NCI-H2171 (cell line): ENCODE data around the gene KIF25.

Source experiments
- DNase-seq: peaks from one replicate; lab custom pipeline; 2025; lab: John Stamatoyannopoulos, UW

Gene KIF25

DNA sequence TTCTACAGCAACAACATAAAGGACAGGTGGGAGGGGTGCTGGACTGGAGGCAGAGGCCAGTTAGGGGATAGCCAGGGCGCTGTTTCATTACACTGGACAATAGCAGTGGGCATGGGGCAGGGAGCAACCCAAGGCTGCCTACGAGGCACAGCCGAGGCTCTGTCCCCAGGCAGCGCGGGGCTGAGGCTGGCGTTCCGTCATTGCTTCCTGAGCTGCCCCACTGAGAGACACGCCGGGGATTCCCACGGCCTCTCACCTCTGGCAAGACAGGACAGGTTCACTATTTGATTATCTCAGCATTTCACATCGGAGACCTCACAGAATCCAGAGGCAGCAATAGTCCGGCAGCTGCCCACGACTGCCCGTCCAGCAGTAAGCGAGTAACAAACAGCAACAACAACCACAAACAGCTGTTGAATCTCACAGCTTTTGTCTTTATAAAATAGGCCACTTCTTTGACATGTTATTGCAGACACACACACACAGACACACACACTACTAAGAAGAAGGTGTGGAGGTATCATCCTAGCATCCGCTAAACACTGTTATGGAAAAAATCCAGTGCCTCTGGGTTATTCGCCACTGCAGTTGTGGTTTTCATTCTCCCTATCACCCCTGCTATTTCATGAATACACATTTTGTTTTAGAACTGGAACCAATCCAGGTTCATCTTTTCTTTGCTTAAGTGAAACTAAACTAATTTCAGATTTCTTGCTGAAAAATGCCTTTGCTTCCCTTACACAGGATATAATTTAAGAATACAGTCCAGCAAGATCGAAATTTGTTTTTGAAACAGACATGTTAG, 19.5 kb downstream of the KIF25 start:
- DNase-seq = no peak

DNA sequence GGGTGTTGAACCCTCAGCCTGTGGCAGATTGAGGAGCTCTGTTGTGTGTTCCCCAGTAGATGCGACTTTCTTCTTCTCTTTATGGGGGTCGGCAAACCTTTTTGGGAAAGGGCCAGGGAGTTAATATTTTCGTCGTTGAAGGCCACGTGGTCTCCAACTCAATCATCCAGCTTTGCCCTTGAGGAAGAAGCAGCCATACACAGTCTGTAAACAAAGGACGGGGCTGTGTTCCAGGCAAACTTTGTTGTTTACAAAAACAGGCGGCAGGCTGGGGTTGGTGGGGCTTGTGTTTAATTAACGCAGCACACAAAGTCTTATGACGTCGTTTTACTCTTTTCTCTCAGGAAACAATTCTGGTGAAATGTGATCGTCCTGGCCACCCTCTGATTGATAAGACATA, 20.2 kb downstream of the KIF25 start:
- DNase-seq = no peak

DNA sequence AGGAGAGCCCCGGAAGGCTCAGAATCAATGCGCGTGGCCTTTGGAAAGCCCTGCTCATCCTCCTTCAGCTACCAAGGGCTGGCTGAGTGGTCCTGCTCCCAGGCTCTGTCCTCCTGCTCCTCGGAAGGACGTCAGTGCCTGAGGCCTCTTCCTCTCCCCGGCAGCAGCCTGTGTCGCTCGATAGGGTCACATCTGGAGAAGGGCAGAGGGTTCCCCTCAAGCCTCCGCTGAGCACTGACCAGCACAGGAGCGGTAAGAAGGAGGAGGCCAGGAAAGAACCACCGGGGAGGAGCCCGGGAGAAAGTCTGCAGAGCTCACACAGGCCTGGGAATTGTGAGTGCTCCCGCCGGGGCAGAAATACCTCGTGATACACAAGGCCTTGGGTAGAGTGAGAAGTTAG, 21.2 kb downstream of the KIF25 start:
- DNase-seq = no peak

DNA sequence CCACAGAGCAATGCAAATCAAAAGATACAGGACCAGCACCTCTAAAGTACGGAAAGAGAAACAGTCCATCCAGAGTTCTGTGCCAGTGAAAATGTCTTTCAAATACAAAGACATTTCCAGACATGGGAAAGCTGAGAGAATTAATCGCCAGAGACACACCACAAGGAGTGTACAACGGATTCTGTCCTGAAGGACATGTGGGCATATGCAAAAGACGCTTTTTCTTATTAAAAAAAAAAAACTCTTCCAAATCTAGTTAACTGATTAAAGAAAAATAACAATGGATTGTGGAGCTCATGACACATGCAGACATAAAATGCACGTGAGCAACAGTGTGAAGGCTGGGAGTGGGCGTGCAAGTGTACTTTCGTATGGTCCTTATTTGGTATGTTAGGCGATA, 22.8 kb downstream of the KIF25 start:
- DNase-seq = no peak

- DNase-seq = no peak
Observed at GRCh38 chr6:168021581-168021980, 24.1 kb downstream of the KIF25 start.

- no peak for DNase-seq
Observed at GRCh38 chr6:168022488-168023321, 25.2 kb downstream of the KIF25 start.

GRCh38 chr6:168024951-168025510, 27.6 kb downstream of the KIF25 start:
- DNase-seq = no peak

- DNase-seq = no peak
Observed at GRCh38 chr6:168025831-168026710, 28.6 kb downstream of the KIF25 start.

DNA sequence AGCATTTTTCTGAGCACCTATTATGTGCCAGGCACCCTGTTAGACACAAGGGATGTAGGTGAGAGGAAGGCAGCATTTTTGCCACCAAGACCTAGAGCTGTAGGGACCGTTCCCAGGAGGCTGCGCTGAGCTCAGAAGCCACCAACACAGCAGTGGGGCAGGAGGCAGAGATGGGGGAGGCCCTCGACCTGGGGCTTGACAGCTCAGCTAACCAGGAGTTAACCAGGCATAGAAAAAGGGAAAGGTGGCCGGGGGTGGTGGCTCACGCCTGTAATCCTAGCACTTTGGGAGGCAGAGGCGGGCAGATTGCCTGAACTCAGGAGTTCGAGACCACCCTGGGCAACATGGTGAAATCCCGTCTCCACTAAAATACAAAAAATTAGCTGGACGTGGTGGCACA, 29.5 kb downstream of the KIF25 start:
- no peak for DNase-seq

DNA sequence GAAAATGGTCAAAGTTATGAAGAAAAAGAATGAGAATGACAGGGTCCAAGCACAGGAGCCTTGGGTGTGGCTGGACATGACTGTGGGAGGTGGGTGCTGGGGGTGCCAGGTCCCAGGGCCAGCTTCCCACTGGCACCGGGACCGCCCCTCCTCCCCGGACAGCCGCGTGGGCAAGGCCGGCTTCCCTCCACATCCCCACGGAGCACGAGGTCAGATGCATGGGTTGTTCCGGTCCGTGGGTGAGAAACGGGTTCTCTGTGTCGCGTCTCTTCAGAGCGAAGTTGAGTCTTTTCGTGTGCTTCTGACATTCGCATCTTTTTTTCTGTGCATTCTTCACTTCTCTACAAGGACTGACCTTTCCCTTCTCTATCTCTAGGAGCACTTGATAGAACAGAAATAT, 30.1 kb downstream of the KIF25 start:
- no peak for DNase-seq

DNA sequence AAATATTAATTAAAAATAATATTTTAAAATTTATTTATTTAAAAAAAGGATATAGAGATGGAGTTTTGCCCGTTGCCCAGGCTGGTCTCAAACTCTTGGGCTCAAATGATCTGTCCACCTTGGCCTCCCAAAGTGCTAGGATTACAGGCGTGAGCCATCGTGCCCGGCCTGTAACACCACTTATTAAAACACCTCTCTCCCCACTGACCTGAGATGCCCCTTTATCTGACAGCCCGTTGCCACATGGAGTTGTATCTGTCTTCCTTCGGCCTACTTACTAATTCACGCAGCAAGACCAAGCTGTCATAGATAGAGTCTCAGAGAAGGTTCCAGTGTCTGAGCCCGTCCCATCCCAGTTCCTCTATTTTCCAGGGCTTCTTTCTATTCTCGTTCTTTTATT, 30.7 kb downstream of the KIF25 start:
- DNase-seq = no peak

DNA sequence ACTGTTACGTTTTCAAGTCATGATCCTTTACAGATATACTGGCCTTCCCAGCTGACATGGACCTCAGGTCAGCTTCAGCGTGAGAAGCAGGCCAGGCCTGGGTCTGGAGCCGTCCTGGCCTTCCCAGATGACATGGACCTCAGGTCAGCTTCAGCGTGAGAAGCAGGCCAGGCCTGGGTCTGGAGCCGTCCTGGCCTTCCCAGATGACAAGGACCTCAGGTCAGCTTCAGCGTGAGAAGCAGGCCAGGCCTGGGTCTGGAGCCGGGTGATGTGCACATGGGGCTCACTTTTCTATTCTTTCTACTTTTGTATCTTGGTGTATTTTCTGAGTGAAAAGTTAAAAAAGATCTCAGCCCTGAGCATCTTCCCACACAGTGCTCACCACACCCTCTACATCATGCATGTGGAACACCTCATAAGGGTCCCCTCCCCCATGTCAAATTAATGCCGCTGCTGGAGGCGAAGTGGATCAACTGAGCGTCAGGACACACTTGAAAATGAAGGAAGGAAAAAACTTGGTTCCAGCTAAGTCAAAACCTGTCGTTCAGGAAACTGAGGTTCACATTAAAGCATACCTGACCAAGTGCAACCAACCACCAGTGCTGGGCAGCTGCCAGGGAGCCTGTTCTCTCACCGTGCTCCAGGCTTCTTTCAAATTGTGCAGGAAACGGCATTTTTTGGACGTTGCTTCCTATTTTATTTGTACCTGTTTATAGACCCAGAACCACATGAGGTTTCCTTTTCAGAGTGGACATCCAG, 32.2 kb downstream of the KIF25 start:
- no peak for DNase-seq

DNA sequence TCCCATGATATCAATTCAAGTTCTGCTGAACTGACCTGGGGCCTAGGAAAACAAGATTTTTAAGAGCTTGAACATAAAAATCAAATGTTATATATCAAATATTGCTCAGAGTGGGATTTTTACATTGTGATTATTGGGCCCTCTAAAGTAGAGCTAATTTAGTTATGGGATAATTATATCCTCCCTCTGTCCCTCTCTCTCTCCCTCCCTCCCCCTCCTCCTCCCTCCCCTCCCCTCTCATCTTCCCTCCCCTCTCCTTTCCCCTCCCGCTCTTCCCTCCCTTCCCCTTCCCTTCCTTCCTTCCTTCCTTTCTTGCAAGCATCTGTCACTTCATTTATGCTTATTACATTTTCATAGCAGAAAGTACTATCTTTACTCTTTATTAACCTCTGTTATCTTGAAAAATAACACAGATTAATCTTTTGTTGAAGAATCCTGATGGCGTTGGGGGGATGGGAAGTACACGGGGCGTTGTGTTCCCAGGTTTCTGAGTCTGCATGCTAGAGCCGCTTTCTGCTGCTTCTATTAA, 32.8 kb downstream of the KIF25 start:
- DNase-seq = no peak

DNA sequence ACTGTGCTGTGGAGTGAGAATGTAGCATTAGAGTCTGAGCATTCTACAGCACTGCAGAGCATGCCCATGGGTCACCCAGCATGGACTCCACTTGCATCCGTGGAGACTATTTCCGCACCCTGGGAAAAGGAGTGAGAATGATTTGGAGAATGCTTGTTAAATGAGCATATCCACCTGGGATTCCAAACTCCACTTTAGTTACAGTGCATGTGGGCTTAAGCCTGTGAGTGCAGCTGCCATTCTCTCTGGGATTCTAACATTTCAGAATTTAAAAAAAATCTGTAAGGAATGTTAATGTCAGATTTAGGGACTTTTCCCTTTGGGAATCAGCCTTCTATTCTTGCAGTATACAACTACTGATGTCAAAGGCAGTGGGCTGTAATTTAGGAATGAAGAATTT, 33.4 kb downstream of the KIF25 start:
- peak; percentile 28 for DNase-seq

DNA sequence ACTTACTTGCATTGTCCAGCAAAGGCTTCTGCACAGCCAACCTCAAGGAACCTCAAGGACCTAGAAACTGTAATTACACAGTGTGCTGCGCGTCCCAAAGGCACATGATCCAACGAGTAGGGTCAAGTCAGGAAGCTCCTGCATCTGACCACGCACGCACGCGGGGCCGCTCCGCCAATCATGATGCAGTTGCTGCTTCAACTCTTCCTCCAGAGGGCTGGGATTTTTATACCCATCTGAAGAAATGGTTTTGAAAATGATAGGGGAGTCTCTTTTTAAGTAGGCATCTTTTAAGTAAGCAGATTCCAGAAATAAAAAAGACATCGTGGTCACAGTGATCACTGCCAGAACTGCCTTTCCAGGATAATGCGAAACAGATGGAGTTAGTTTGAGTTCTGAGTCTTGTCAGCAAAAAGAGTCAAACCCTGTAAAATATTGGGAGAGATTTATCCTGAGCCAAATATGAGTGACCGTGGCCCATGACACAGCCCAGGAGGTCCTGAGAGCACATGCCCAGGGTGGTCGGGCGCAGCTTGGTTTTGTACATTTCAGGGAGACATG, 34.0 kb downstream of the KIF25 start:
- no peak for DNase-seq

GRCh38 chr6:168032005-168032760, 34.7 kb downstream of the KIF25 start:
- DNase-seq = no peak

GRCh38 chr6:168033791-168034190, 36.3 kb downstream of the KIF25 start:
- no peak for DNase-seq

DNA sequence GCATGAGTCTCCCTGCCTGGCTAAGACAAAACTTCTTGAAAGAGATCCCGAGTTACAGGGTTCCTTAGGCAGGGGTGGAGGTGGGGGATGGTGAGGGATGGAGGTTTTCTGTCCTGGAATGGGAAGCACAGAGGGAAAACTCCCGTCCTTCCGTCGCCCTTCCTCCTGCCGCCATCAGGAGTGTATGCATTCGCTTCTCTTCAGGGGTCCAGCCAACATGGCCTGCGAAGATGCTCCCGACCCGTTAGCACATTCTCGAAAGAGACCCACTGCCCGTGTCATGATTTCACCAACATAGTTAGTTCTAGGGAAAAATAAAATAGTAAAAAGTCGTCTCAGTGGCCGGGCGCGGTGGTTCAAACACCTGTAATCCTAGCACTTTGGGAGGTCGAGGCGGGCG, 37.1 kb downstream of the KIF25 start:
- DNase-seq = no peak

- DNase-seq = peak; percentile 53
Observed at GRCh38 chr6:168035098-168035660, 37.7 kb downstream of the KIF25 start.
